C4-2B (cell line): ENCODE results near the gene RDH13.

Source experiments
- ZFX ChIP-seq: fragments of 450-650 bp; IDR thresholded peaks from 2 replicates; pipeline ENCODE4 v1.6.1; 2017
- TF ChIP-seq, protein P1 (sequence below): fragments of 450-650 bp; conservative IDR thresholded peaks from 2 replicates; pipeline ENCODE4 v1.5.1; 2017; ENCODE audit warnings: mild to moderate bottlenecking

GRCh38 chr19:55076321-55076720 lies 13.4 kb upstream of the RDH13 start:
- TF ChIP-seq, protein P1, sequence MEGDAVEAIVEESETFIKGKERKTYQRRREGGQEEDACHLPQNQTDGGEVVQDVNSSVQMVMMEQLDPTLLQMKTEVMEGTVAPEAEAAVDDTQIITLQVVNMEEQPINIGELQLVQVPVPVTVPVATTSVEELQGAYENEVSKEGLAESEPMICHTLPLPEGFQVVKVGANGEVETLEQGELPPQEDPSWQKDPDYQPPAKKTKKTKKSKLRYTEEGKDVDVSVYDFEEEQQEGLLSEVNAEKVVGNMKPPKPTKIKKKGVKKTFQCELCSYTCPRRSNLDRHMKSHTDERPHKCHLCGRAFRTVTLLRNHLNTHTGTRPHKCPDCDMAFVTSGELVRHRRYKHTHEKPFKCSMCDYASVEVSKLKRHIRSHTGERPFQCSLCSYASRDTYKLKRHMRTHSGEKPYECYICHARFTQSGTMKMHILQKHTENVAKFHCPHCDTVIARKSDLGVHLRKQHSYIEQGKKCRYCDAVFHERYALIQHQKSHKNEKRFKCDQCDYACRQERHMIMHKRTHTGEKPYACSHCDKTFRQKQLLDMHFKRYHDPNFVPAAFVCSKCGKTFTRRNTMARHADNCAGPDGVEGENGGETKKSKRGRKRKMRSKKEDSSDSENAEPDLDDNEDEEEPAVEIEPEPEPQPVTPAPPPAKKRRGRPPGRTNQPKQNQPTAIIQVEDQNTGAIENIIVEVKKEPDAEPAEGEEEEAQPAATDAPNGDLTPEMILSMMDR, result no peak
- TF ChIP-seq ZFX, result no peak
